SKM-1 treated with dmso at 0.1 percent for 144 hours (cell line): Measurements from ENCODE around the gene PIP4K2A.

Experiments used
- DNase-seq: peaks from one replicate; lab custom pipeline; 2025; ENCODE audit not compliant: unreplicated experiment; lab: John Stamatoyannopoulos, UW

Gene PIP4K2A

GRCh38 chr10:22622242-22622806 lies 92.1 kb downstream of the PIP4K2A start:
- DNase-seq: no peak

DNA sequence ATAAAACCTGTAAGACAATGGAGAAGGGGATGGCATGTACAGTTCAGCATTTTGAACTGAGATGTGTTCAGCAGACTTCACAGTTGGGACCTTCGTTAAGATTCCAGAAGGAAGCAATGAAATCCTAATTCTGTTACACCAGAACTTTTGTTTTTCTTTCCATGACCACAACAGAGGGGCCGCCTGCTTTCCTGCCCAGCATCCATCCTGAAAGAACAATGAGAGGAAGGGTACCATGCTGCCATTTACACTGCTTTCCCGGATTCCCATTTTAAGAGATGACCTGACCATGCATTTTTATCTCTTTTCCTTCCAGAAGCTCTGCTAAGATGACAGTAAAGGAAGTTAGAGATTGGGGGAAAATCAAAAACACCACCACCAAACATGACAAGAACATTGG lies 92.7 kb downstream of the PIP4K2A start:
- DNase-seq: no peak

GRCh38 chr10:22620929-22621328 lies 93.4 kb downstream of the PIP4K2A start:
- DNase-seq: no peak

DNA sequence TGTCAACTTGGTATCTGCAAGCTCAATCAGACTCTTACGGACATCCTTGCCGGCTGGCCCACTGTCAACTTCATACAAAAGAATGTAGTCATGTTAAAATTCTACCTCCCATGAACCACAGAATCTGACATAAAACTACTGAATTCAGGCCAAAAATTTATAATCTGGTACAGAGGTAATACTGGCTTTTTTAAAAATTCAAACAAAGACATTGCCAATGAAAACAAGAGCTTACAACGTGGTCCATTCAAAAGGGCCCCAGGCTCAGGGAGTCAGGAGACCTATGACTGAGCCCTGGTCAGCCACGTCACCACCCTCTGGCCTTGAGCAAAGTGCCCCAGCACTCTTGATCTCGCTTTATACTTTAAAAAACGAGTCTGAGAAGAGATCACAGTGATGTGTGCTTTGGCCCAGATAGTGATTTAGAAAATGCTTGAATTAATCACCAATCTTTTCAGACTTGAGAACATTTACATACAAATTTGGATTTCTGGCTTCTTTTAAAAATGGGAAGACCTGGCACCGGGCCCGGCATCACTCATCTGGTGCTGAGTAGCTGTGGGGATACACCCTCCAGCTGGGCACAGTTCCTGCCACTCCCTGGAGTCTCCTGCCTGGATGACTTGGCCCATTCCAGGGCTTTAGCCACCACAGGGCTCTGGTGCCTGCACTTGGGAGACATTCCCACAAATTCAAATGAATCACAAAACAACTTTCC lies 94.1 kb downstream of the PIP4K2A start:
- DNase-seq: no peak

- DNase-seq: no peak
Measured at GRCh38 chr10:22619101-22619500, 95.3 kb downstream of the PIP4K2A start.

- DNase-seq: no peak
Measured at GRCh38 chr10:22618078-22618785, 96.1 kb downstream of the PIP4K2A start.

- no peak for DNase-seq
Measured at GRCh38 chr10:22617516-22617915, 96.9 kb downstream of the PIP4K2A start.

- no peak for DNase-seq
Measured at GRCh38 chr10:22617051-22617450, 97.3 kb downstream of the PIP4K2A start.

GRCh38 chr10:22615819-22616499 lies 98.4 kb downstream of the PIP4K2A start:
- peak; percentile 45 for DNase-seq

GRCh38 chr10:22615101-22615500 lies 99.3 kb downstream of the PIP4K2A start:
- no peak for DNase-seq

DNA sequence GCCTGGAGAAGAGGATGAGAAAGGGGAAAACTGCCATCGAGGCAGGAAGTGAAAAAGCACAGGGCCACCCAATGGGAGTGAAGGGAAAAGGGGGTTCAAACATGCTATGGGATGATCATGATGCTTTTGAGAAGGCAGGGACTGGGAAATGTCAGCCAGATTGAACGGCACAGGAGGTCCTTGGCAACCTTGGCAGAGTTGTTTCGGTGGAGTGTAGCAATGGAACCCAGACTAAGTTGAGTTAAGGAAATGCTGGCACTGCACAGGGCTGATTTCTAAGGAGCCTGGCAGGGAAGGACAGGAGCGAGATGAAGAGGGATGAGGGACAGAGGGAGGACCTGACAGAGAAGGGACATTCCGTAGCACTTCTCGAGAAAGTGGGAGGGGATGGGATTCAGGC lies 101.4 kb downstream of the PIP4K2A start:
- DNase-seq: no peak

DNA sequence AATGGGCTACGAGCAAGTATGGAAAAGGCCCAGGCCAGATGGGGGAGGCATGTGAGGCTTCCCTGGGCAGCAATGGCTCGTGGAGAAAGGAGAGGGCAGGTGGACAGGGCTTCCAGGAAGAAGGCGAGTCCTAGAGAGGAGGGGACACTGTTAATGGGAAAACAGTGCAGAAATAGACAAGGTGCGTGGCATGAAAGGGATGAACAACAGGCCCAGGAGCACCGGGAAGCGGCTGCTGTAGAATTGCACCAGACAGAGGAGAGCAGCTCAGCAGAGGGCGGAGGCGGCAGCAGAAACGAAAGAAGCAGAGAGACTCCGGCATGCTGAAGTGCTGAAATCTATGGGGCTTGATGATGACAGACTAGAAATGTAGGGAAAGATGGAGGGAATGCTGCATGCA lies 102.1 kb downstream of the PIP4K2A start:
- no peak for DNase-seq

DNA sequence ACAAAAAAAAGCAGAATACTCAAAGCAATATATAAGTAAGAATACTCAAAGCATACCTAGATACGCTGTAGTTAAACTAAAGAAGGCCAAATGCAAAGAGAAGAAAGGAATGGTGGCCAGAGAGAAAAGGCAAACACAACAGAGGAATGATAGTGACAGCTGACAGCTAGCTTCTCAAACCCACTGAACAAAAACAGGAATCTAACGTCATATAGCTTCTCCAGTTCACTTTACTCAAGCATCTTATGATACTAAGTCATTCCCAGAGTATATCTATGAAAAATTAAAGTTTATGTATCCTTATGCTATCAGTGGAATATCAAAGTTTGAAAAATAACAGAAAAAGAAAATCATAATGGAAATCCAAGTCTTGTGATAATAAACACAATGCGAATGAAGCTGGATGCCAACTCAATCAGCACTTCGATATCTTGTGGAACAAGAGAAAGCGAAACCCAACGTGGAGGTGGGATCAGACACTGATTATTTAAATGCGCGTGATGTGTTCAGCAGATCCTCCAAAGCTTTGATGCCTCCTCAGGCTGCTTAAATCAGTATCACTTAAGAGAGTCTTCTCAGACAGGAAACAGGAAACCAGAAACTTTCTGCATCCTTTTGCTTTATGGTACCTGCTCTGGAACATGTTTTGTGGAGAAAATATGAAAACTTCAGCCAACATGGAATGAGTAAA lies 102.8 kb downstream of the PIP4K2A start:
- no peak for DNase-seq

DNA sequence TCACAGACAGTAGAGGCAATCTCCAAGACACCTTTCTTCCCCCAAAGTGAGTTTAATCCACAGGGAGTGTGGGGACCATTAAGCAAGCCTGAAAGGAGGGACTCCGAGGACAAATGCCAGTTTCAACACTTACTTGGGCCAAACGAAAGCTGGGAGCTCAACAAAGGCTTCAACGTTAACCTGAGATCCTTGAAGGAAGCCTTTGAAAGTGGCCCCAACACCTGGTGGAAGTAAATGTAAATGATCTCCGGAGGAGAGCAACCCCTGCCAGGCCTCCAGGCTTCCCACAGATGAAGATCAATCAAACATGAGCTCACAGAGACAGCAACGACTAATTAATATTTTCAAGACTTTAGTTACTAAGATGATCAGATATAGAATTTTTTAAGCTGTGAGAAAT lies 103.8 kb downstream of the PIP4K2A start:
- DNase-seq: no peak

DNA sequence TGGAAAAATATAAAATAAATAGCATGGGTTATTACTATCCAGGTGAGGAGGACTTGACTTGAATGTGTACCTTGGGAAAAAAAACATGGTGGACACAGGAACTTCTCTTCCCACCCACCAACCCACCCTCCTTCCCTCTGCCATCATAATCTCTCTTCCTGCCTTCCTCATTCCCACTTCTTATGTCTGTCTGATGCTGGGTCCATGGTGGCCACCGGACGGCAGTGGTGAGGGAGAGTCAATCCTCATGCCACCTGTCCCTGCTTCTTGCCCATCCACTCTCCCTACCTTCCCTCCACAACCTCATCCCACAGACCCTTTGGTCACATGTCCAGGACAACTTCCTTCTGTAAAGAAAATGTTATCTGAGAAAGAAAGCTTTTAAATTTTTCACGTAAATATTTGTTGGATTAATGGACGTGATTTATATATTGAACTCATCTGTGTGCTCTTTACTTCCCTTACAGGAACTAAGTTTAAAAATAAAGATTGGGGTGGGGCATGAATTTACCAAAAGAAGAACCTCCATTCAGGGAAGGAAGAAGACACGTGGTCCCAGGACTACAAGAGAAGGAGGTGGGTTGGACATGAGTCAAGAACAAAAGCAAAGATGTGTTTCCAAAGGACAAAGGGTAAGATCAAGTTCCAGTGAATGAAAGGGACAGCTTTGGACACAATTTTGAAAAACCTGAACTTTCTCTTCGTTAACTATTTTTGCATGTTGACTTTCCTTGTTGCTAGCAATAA lies 104.5 kb downstream of the PIP4K2A start:
- DNase-seq: no peak

DNA sequence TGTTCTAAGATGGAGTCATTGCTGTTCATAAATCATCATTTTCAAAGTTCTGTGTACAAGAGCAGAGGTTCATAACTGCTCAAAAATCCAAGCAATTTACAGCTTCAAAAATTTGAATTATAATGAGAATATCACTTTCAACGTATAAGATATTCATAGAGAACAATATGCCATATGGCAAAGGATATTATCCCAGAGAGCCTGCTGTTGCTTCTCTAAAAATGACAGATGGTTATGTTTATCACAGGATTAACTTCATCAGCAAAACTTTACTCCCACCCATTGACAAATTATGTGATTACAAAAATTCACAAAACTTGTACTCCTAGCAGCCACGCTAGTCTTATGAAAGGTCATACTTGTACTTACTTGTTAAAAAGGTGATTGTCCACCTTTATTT lies 105.1 kb downstream of the PIP4K2A start:
- no peak for DNase-seq

- no peak for DNase-seq
Measured at GRCh38 chr10:22607261-22607660, 107.1 kb downstream of the PIP4K2A start.

DNA sequence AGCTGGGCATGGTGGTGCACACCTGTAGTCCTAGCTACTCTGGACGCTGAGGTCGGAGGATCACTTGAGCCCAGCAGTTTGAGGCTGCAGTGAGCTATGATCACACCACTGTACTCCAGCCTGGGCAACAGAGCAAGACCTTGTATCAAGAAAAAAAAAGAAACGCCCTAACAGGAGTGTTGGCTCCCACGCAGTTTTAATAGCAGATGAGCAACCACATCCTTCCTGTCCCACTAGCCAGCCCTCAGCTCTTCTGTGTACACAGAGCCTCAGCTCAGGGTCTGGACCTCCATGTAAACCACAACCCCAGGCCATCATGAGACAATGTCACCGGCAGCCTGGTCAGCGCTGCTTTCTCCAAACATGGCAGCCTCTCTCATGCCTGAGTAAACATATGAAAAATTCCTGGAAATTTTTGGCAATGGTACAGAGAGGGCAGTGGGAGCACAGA lies 108.2 kb downstream of the PIP4K2A start:
- DNase-seq: peak; percentile 18

DNA sequence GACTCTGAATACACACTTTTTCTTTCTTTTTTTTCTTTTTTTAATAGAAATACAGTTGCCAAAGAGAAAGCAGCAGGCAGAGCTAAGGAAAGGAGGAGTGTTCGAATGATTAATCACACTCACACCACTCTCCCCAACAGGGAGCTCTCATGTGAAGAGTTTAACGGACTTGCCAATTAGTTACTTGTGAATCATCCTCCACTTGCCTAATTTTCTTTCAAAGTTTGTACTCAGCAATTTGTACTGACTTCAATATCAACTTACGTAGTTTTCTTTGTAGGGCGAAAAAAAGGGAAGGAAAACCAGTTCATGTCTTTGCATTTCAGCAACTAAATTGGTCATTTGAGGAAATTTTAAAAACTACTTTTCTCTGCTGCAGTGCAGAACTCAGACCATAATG lies 109.2 kb downstream of the PIP4K2A start:
- DNase-seq: peak; percentile 59

DNA sequence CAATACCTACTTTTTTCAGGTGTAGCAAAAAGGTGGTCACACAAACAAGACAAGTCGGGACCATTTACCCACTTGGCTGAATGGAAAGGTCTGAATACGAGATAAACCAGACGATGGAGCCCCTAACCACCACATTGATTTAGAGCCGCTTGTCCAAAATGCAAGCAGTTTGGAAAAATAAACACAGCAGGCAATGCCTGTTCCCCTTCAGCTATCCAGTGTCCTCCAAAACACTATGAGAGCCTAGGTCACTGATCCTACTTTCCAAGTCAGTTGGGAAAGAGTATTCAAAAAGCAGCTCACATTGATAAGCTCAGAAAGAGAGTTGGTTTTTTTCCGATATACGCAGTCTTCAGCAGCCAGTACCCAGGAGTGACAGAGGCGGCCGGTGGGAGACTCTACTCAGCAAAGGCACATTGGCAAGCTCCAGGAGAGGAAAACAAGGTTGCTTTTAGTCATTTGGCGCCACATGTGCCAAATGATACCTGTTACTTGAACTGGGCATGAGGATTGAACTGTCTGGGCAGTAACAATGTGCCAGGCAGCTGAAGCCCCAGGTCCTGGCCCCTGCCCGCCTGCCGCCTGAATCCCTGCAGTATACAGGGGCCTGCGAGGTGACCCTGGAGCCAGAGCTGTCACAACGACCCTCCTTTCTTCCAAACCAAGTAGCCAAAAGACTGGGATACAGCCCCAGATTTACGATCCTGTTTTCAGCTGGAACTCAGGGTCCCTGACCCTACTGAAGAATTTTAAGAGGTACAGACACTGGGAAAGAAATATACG lies 109.8 kb downstream of the PIP4K2A start:
- no peak for DNase-seq
